Fibroblast of the aortic adventitia (primary cell): ENCODE results near the gene ZNF205. TPM values are rescaled to one million over a fixed set of nuclear protein-coding genes. Genes with fewer than 3 reads are reported as not detected.

Experiments used
- DNase-seq: peaks from one replicate; pipeline ENCODE4 v3.0.0-alpha.2; 2010; ENCODE audit warnings: low read depth
- H3K4me3 ChIP-seq: 2 replicates; pipeline ENCODE4 v1.5.1; 2011; ENCODE audit warnings: low read depth, mild to moderate bottlenecking, control low read depth, low read length, moderate library complexity
- total RNA-seq: library from RNA; depleted of rRNA; stranded (reverse); fragments of >200 nt; gene quantifications from 2 replicates; pipeline ENCODE4 v1.2.3, GENCODE V29; 2012; ENCODE audit warnings: low replicate concordance
- TF ChIP-seq, protein P1 (sequence below): IDR thresholded peaks from 2 replicates; pipeline ENCODE4 v1.5.1; 2011; ENCODE audit warnings: mild to moderate bottlenecking, low read length, control low read depth, inconsistent platforms; ENCODE audit not compliant: insufficient read depth

Gene ZNF205
- total RNA-seq, 1 donor = 14.7 TPM

- peak; percentile 95 for DNase-seq
- TF ChIP-seq, protein P1, sequence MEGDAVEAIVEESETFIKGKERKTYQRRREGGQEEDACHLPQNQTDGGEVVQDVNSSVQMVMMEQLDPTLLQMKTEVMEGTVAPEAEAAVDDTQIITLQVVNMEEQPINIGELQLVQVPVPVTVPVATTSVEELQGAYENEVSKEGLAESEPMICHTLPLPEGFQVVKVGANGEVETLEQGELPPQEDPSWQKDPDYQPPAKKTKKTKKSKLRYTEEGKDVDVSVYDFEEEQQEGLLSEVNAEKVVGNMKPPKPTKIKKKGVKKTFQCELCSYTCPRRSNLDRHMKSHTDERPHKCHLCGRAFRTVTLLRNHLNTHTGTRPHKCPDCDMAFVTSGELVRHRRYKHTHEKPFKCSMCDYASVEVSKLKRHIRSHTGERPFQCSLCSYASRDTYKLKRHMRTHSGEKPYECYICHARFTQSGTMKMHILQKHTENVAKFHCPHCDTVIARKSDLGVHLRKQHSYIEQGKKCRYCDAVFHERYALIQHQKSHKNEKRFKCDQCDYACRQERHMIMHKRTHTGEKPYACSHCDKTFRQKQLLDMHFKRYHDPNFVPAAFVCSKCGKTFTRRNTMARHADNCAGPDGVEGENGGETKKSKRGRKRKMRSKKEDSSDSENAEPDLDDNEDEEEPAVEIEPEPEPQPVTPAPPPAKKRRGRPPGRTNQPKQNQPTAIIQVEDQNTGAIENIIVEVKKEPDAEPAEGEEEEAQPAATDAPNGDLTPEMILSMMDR = peak; percentile 97
- H3K4me3 ChIP-seq = peak overlapping the region; percentile 66
Observed at GRCh38 chr16:3129137-3130131, 17.0 kb downstream of the ZNF205 start.

GRCh38 chr16:3131755-3132377 is 19.5 kb downstream of the ZNF205 start:
- TF ChIP-seq, protein P1 = peak; percentile 85
- peak; percentile 55 for DNase-seq
- no peak overlapping the region for H3K4me3 ChIP-seq

DNA sequence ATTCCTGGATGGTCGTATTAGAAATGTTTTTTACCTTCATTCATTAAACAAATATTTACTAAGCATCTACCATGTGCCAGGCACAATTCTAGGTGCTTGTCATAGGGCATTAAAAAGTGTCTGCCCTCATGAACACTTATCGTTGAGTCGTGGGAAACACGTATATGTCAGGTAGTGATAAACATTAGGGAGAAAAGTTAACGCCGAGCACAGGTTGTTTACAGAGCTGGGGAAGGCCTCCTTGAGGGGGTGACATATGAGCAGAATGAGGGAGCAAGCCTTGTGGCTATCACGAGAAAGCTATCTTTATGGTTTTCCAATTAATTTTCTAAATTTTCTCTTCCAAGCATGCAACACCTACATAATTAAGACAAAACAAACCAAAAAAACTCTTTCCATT is 21.5 kb downstream of the ZNF205 start:
- DNase-seq = no peak
- peak overlapping the region; percentile 83 for H3K4me3 ChIP-seq
- TF ChIP-seq, protein P1 = no peak

GRCh38 chr16:3134338-3135125 is 22.1 kb downstream of the ZNF205 start, which contains the start of gene ZNF213:
ZNF213 (plus strand) TSS chr16:3135029; CDS start chr16:3137281, 2,252 bp downstream.
- TF ChIP-seq, protein P1 = no peak
- peak; percentile 97 for DNase-seq
- peak within 1 kb of the TSS; percentile 83 for H3K4me3 ChIP-seq

GRCh38 chr16:3135126-3135715 is 22.8 kb downstream of the ZNF205 start:
- peak; percentile 22 for DNase-seq
- peak overlapping the region; percentile 83 for H3K4me3 ChIP-seq
- TF ChIP-seq, protein P1 = no peak

- DNase-seq = no peak
- H3K4me3 ChIP-seq = no peak overlapping the region
- TF ChIP-seq, protein P1 = no peak
Observed at GRCh38 chr16:3137267-3137666, 24.9 kb downstream of the ZNF205 start.
